Liver (tissue), 9 donors: Measurements from ENCODE around the gene CIB4. TPM values are rescaled to one million over a fixed set of nuclear protein-coding genes. Genes with fewer than 3 reads are reported as not detected.

Source experiments
- DNase-seq: peaks from one replicate; pipeline ENCODE4 v3.0.0-alpha.2; 2017; ENCODE audit warnings: low spot score
- H3K27ac ChIP-seq, 2 donors: one replicate each; pipeline ENCODE4 v1.7.0; 2013; ENCODE audit warnings: inconsistent platforms in 2 of 2, low read length in 2 of 2, control low read depth in 1 of 2, low read depth in 1 of 2, mild to moderate bottlenecking in 1 of 2
- H3K27me3 ChIP-seq, 4 donors: one replicate each; pipeline versions ENCODE4 v1.6.1 to v1.7.0; 2013; ENCODE audit warnings: low read length in 3 of 4, inconsistent platforms in 1 of 4, mild to moderate bottlenecking in 1 of 4, moderate library complexity in 1 of 4; ENCODE audit not compliant: control insufficient read depth in 4 of 4, insufficient read depth in 4 of 4
- H3K36me3 ChIP-seq, 4 donors: one replicate each; pipeline versions ENCODE4 v1.6.1 to v1.7.0; 2013; ENCODE audit warnings: low read length in 3 of 4, mild to moderate bottlenecking in 3 of 4, low read depth in 1 of 4, moderate library complexity in 1 of 4; ENCODE audit not compliant: control insufficient read depth in 4 of 4, insufficient read depth in 3 of 4
- H3K4me1 ChIP-seq, 4 donors: one replicate each; pipeline versions ENCODE4 v1.6.1 to v1.7.0; 2013; ENCODE audit warnings: low read length in 3 of 4, mild to moderate bottlenecking in 3 of 4, moderate library complexity in 1 of 4; ENCODE audit not compliant: control insufficient read depth in 4 of 4, insufficient read depth in 4 of 4
- H3K4me3 ChIP-seq, 3 donors: one replicate each; pipeline versions ENCODE4 v1.6.1 to v1.7.0; 2013; ENCODE audit warnings: low read length in 3 of 3, control low read depth in 1 of 3, low read depth in 1 of 3, mild to moderate bottlenecking in 1 of 3
- H3K9ac ChIP-seq, 2 donors: one replicate each; pipeline ENCODE4 v1.7.0; 2013; ENCODE audit warnings: low read length in 2 of 2, mild to moderate bottlenecking in 2 of 2, moderate library complexity in 2 of 2, control low read depth in 1 of 2, low read depth in 1 of 2
- H3K9me3 ChIP-seq, 4 donors: one replicate each; pipeline versions ENCODE4 v1.6.1 to v1.7.0; 2013; ENCODE audit warnings: low read length in 3 of 4; ENCODE audit not compliant: control insufficient read depth in 4 of 4
- EGR1 ChIP-seq, 2 donors: IDR thresholded peaks; 2 replicates each; pipeline ENCODE4 v1.6.1; 2016 to 2018; ENCODE audit warnings: antibody characterized with exemption in 2 of 2, low read depth in 2 of 2
- FOXA1 ChIP-seq: IDR thresholded peaks from 2 replicates; pipeline ENCODE4 v1.6.1; 2016; ENCODE audit warnings: antibody characterized with exemption
- FOXA2 ChIP-seq: IDR thresholded peaks from 2 replicates; pipeline ENCODE4 v1.6.1; 2016; ENCODE audit warnings: antibody characterized with exemption
- GABPA ChIP-seq, 2 donors: IDR thresholded peaks in 1 of 2; conservative IDR thresholded peaks in 1 of 2; 2 replicates each; pipeline ENCODE4 v1.6.1; 2016; ENCODE audit warnings: antibody characterized with exemption in 2 of 2, mild to moderate bottlenecking in 1 of 2, moderate library complexity in 1 of 2
- HNF4A ChIP-seq, 2 donors: conservative IDR thresholded peaks; 2 replicates each; pipeline ENCODE4 v1.6.1; 2016; ENCODE audit warnings: antibody characterized with exemption in 2 of 2, mild to moderate bottlenecking in 2 of 2
- JUND ChIP-seq, 2 donors: IDR thresholded peaks; 2 replicates each; pipeline ENCODE4 v1.6.1; 2016; ENCODE audit warnings: antibody characterized with exemption in 2 of 2
- RAD21 ChIP-seq, 2 donors: IDR thresholded peaks; 2 replicates each; pipeline ENCODE4 v1.6.1; 2016; ENCODE audit warnings: antibody characterized with exemption in 2 of 2, mild to moderate bottlenecking in 2 of 2
- RXRA ChIP-seq, 2 donors: IDR thresholded peaks; 2 replicates each; pipeline ENCODE4 v1.6.1; 2017 to 2018; ENCODE audit warnings: antibody characterized with exemption in 2 of 2, mild to moderate bottlenecking in 1 of 2
- SP1 ChIP-seq: IDR thresholded peaks from 2 replicates; pipeline ENCODE4 v1.6.1; 2018; ENCODE audit warnings: antibody characterized with exemption, mild to moderate bottlenecking
- TAF1 ChIP-seq: conservative IDR thresholded peaks from 2 replicates; pipeline ENCODE4 v1.6.1; 2016; ENCODE audit warnings: antibody characterized with exemption, mild to moderate bottlenecking
- YY1 ChIP-seq: IDR thresholded peaks from 2 replicates; pipeline ENCODE4 v1.6.1; 2016; ENCODE audit warnings: antibody characterized with exemption, mild to moderate bottlenecking
- WGBS: extraction: QIAGEN DNeasy Blood & Tissue Kit; methylation state at CpG from one replicate; pipeline ENCODE4 v1.1.7; 2013; 5-methylcytosine and 5-hydroxymethylcytosine counted together
- polyA plus RNA-seq, 2 donors: library from polyadenylated mRNA; stranded (reverse) in 1 of 2; unstranded in 1 of 2; fragments of 200-250 nt in 1 of 2; fragments of >200 nt in 1 of 2; fragmentation: Nextera tagmentation in 1 of 2; extraction: Ambion mirVana in 1 of 2; gene quantifications; one replicate each; pipeline versions ENCODE4 v1.2.1 to v1.2.3, GENCODE V29; 2013 to 2015
- total RNA-seq, 2 donors: library from RNA; depleted of rRNA; stranded (reverse); fragments of >200 nt; gene quantifications; one replicate each; pipeline ENCODE4 v1.2.3, GENCODE V29; 2014
- TF ChIP-seq, protein P1 (sequence below): IDR thresholded peaks from 2 replicates; pipeline ENCODE4 v1.6.1; 2016; ENCODE audit warnings: antibody characterized with exemption
- TF ChIP-seq, protein P2 (sequence below): fragments of 150-350 bp; IDR thresholded peaks from 2 replicates; pipeline ENCODE4 v1.5.1; 2017; ENCODE audit warnings: improper control_type of control experiment, low read depth, low read length; ENCODE audit not compliant: missing input control
- TF ChIP-seq, protein P3 (sequence below): IDR thresholded peaks from 2 replicates; pipeline ENCODE4 v1.6.1; 2016; ENCODE audit warnings: antibody characterized with exemption
- TF ChIP-seq, protein P4 (sequence below): IDR thresholded peaks from 2 replicates; pipeline ENCODE4 v1.6.1; 2016; ENCODE audit warnings: antibody characterized with exemption
- donor health status: healthy.
- donor health status: healthy.
- donor health status: healthy.
- donor health status: healthy.
- donor health status: healthy.

CIB4 gene
- total and polyA plus RNA-seq, 4 donors: not detected

DNA sequence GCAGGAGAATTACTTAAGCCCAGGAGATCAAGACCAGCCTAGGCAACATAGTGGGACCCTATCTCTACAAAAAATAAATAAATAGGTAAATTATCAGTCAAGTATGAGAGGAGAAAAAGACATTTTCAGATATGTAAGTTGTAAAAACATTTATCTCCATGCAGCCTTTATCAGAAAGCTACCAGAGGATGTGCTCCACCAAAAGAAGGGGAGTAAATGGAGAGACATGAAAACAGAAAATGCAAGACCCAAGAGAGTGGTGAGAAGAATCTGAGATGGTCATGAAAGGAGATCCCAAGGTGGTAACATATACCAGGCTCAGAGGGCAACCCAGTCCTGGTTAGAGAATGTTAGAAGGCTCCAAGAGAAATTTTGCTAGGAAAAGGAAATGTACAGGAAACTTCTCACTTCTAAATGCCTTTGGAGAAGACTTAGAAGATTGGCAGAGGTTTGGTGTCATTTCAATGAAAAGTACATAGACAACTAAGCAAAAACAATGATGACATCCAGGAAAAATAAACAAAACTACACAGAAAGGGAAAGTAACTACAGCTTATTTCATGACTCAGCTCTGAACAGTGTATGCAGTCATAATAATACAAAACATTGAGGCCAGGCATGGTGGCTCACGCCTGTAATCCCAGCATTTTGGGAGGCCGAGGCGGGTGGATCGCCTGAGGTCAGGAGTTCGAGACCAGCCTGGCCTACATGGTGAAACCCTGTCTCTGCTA, 19.5 kb downstream of the CIB4 start:
- Histone ChIP-seq H3K36me3 (no peaks in the 10 kb centered on the region), H3K9me3 (no peaks in the 10 kb centered on the region), H3K4me3 (no peak overlapping the region), H3K9ac (no peak overlapping the region), H3K27ac (no peak overlapping the region), H3K4me1 (no peaks in the 10 kb centered on the region), H3K27me3 (peaks cover 0 to 4% (median 0%) of the 10 kb centered on the region in 4 donors)
- no peak for DNase-seq
- TF ChIP-seq TAF1 (no peak), FOXA2 (no peak), JUND (IDR thresholded peaks at IDR 0.05) (no peak), YY1 (no peak), EGR1 (IDR thresholded peaks at IDR 0.05; ENCODE audit: low read depth in 2 of 2) (no peak), RXRA (IDR thresholded peaks at IDR 0.05) (peak in 1 of 2 donors; percentile 17), RAD21 (IDR thresholded peaks at IDR 0.05) (no peak), SP1 (no peak)
- TF ChIP-seq, protein P1, sequence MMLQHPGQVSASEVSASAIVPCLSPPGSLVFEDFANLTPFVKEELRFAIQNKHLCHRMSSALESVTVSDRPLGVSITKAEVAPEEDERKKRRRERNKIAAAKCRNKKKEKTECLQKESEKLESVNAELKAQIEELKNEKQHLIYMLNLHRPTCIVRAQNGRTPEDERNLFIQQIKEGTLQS: peak; percentile 24
- TF ChIP-seq, protein P2, sequence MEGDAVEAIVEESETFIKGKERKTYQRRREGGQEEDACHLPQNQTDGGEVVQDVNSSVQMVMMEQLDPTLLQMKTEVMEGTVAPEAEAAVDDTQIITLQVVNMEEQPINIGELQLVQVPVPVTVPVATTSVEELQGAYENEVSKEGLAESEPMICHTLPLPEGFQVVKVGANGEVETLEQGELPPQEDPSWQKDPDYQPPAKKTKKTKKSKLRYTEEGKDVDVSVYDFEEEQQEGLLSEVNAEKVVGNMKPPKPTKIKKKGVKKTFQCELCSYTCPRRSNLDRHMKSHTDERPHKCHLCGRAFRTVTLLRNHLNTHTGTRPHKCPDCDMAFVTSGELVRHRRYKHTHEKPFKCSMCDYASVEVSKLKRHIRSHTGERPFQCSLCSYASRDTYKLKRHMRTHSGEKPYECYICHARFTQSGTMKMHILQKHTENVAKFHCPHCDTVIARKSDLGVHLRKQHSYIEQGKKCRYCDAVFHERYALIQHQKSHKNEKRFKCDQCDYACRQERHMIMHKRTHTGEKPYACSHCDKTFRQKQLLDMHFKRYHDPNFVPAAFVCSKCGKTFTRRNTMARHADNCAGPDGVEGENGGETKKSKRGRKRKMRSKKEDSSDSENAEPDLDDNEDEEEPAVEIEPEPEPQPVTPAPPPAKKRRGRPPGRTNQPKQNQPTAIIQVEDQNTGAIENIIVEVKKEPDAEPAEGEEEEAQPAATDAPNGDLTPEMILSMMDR: no peak
- TF ChIP-seq, protein P3, sequence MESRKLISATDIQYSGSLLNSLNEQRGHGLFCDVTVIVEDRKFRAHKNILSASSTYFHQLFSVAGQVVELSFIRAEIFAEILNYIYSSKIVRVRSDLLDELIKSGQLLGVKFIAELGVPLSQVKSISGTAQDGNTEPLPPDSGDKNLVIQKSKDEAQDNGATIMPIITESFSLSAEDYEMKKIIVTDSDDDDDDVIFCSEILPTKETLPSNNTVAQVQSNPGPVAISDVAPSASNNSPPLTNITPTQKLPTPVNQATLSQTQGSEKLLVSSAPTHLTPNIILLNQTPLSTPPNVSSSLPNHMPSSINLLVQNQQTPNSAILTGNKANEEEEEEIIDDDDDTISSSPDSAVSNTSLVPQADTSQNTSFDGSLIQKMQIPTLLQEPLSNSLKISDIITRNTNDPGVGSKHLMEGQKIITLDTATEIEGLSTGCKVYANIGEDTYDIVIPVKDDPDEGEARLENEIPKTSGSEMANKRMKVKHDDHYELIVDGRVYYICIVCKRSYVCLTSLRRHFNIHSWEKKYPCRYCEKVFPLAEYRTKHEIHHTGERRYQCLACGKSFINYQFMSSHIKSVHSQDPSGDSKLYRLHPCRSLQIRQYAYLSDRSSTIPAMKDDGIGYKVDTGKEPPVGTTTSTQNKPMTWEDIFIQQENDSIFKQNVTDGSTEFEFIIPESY: no peak
- TF ChIP-seq, protein P4, sequence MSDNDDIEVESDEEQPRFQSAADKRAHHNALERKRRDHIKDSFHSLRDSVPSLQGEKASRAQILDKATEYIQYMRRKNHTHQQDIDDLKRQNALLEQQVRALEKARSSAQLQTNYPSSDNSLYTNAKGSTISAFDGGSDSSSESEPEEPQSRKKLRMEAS: no peak
- WGBS: 90% methylated on average over 5 of the region's 5 CpGs

DNA sequence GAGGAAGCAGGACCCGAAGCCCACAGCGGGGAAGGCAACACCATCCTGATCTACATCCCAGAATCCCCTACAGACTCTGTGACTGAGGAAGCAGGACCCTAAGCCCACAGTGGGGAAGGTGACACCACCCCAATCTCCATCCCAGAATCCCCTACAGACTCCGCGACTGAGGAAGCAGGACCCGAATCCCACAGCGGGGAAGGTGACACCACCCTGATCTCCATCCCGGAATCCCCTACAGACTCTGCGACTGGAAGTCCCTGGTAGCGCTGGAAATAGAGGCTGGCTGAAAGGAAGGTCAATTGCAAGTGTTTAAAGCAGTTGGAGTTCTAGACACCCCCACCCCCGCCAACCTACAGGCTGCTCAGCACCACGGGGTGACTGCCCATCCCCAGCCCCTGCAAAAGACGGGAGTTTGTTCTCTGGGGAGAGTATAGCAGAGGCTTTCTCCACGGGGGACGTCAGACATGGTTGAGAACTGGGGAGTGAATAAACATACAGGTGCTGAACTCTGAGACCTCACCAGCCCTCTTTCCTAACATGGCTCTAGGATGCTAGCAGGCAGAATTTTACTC, 21.0 kb downstream of the CIB4 start:
- Histone ChIP-seq H3K4me3 (no peak overlapping the region), H3K9ac (no peak overlapping the region), H3K4me1 (no peaks in the 10 kb centered on the region), H3K27me3 (peaks cover 0 to 7% (median 2%) of the 10 kb centered on the region in 4 donors), H3K9me3 (no peaks in the 10 kb centered on the region), H3K36me3 (no peaks in the 10 kb centered on the region), H3K27ac (no peak overlapping the region)
- DNase-seq: peak; percentile 29
- TF ChIP-seq JUND (IDR thresholded peaks at IDR 0.05) (no peak), RXRA (IDR thresholded peaks at IDR 0.05) (no peak), FOXA1 (no peak), HNF4A (conservative IDR thresholded peaks at IDR 0.05) (no peak), RAD21 (IDR thresholded peaks at IDR 0.05) (no peak), EGR1 (IDR thresholded peaks at IDR 0.05; ENCODE audit: low read depth in 2 of 2) (no peak), TAF1 (no peak), GABPA (IDR thresholded peaks at IDR 0.05 in 1 of 2, conservative IDR thresholded peaks at IDR 0.05 in 1 of 2) (no peak)
- TF ChIP-seq, protein P2: no peak
- TF ChIP-seq, protein P4: no peak
- WGBS: 43% methylated on average over 14 of the region's 14 CpGs
